Right lobe of liver (tissue), 4 donors: Measurements from ENCODE around the gene GDPD5.

ENCODE experiments used
- CTCF ChIP-seq, 4 donors: fragments of 200-600 bp in 3 of 4; fragments of 450-650 bp in 1 of 4; IDR thresholded peaks; one replicate each; pipeline versions ENCODE4 v1.5.1 to v1.8.0; 2016 to 2022; ENCODE audit warnings: antibody characterized with exemption in 4 of 4, mild to moderate bottlenecking in 2 of 4
- POLR2A ChIP-seq: fragments of 450-650 bp; IDR thresholded peaks from one replicate; pipeline ENCODE4 v1.6.1; 2017; ENCODE audit warnings: antibody characterized with exemption, mild to moderate bottlenecking
- donor health status: DM: no; HTN: no; CAD: no.
- donor health status: DM: no; HTN: no; CAD: no.
- donor health status: DM: no; HTN: yes; CAD: no.

GRCh38 chr11:75477614-75477935 lies 48.2 kb downstream of the GDPD5 start:
- TF ChIP-seq CTCF (IDR thresholded peaks at IDR 0.05), result no peak
- TF ChIP-seq POLR2A, result no peak
